OCI-LY7 (cell line): ENCODE results near the gene CCDC146. TPM values are rescaled to one million over a fixed set of nuclear protein-coding genes. Genes with fewer than 3 reads are reported as not detected.
"Not testable (repeated sequence)": the region's sequence is repeated elsewhere in the genome, so short reads cannot be mapped to it uniquely, and the experiment has no call there.

Source experiments
- Bru-seq: library from RNA; stranded (reverse); fragments of 400-500 nt; gene quantifications from one replicate; lab custom pipeline; 2021; lab: Mats Ljungman, UMichigan
- BruChase-seq, 2 experiments: library from RNA; stranded (reverse); fragments of 400-500 nt; gene quantifications; one replicate each; lab custom pipeline; 2021; lab: Mats Ljungman, UMichigan
- BruUV-seq: library from RNA; stranded (reverse); fragments of 400-500 nt; replicated peaks from 2 replicates; lab custom pipeline; 2021; lab: Mats Ljungman, UMichigan
- CTCF ChIA-PET: fragments of 300-600 bp; sonication (Branson Sonifier 250); formaldehyde crosslinking; loops from one replicate; lab custom pipeline; 2022; ENCODE audit warnings: antibody characterized with exemption; ENCODE audit not compliant: unreplicated experiment; lab: Charles Lee
- POLR2A ChIA-PET: fragments of 300-600 bp; sonication (Branson Sonifier 250); formaldehyde crosslinking; loops from one replicate; lab custom pipeline; 2022; ENCODE audit warnings: antibody characterized with exemption; lab: Charles Lee
- DNase-seq: peaks from one replicate; pipeline ENCODE4 v3.0.0-alpha.2; 2015; ENCODE audit warnings: low spot score
- H2AFZ ChIP-seq: fragments of 200-600 bp; sonication (generic), shearing (Covaris generic); 2 replicates; pipeline ENCODE4 v1.6.1; 2014; ENCODE audit warnings: mild to moderate bottlenecking, antibody characterized with exemption, low read length, moderate library complexity
- H3K27ac ChIP-seq: fragments of 200-600 bp; sonication (generic); 2 replicates; pipeline ENCODE4 v1.5.1; 2014; ENCODE audit warnings: mixed run types, low read depth, mild to moderate bottlenecking, moderate library complexity, low read length, inconsistent platforms; ENCODE audit not compliant: poor library complexity, severe bottlenecking
- H3K36me3 ChIP-seq: fragments of 200-600 bp; sonication (generic); 2 replicates; pipeline ENCODE4 v1.6.1; 2014; ENCODE audit warnings: mild to moderate bottlenecking, antibody characterized with exemption, low read length, moderate library complexity, mixed read lengths; ENCODE audit not compliant: insufficient read depth
- H3K4me1 ChIP-seq: fragments of 200-600 bp; sonication (generic); 2 replicates; pipeline ENCODE4 v1.5.1; 2014; ENCODE audit warnings: mild to moderate bottlenecking, low read length; ENCODE audit not compliant: insufficient read depth, poor library complexity, severe bottlenecking
- H3K4me2 ChIP-seq: fragments of 200-600 bp; sonication (generic); 2 replicates; pipeline ENCODE4 v1.6.1; 2014; ENCODE audit warnings: mild to moderate bottlenecking, low read length
- H3K4me3 ChIP-seq: fragments of 200-600 bp; sonication (generic); 2 replicates; pipeline ENCODE4 v1.5.1; 2014; ENCODE audit warnings: mild to moderate bottlenecking, low read depth, low read length; ENCODE audit not compliant: poor library complexity, severe bottlenecking
- H3K79me2 ChIP-seq: fragments of 200-600 bp; sonication (generic); 2 replicates; pipeline ENCODE4 v1.6.1; 2016; ENCODE audit warnings: low read depth, mild to moderate bottlenecking, low read length, moderate library complexity, mixed read lengths; ENCODE audit not compliant: insufficient read depth
- H3K9me2 ChIP-seq: fragments of 200-600 bp; sonication (generic); 2 replicates; pipeline ENCODE4 v1.6.1; 2016; ENCODE audit warnings: mild to moderate bottlenecking, low read length, mixed read lengths; ENCODE audit not compliant: insufficient read depth
- H3K9me3 ChIP-seq: fragments of 200-600 bp; sonication (generic); 2 replicates; pipeline ENCODE4 v1.6.1; 2014; ENCODE audit warnings: mild to moderate bottlenecking, mixed run types, low read length, mixed read lengths
- H4K20me1 ChIP-seq: fragments of 200-600 bp; sonication (generic); 2 replicates; pipeline ENCODE4 v1.6.1; 2014; ENCODE audit warnings: mild to moderate bottlenecking, antibody characterized with exemption, low read length, moderate library complexity, mixed read lengths; ENCODE audit not compliant: insufficient read depth
- intact Hi-C: fragments of 100-400 bp; cut with micrococcal nuclease; formaldehyde crosslinking; loops from one replicate; pipeline ENCODE4 v1.10.0; 2022; ENCODE audit not compliant: unreplicated experiment
- long read RNA-seq: library from polyadenylated mRNA; stranded (forward); transcript quantifications from one replicate; pipeline ENCODE4 v2.0.0, GENCODE V29; 2022
- total RNA-seq, 2 experiments: library from RNA; depleted of rRNA in 1 of 2; stranded (reverse); fragments of >200 nt in 1 of 2; shearing (Covaris generic) in 1 of 2; gene quantifications; 2 replicates each; pipeline ENCODE4 v1.2.3, GENCODE V29; 2014 to 2022

The CCDC146 gene, protein sequence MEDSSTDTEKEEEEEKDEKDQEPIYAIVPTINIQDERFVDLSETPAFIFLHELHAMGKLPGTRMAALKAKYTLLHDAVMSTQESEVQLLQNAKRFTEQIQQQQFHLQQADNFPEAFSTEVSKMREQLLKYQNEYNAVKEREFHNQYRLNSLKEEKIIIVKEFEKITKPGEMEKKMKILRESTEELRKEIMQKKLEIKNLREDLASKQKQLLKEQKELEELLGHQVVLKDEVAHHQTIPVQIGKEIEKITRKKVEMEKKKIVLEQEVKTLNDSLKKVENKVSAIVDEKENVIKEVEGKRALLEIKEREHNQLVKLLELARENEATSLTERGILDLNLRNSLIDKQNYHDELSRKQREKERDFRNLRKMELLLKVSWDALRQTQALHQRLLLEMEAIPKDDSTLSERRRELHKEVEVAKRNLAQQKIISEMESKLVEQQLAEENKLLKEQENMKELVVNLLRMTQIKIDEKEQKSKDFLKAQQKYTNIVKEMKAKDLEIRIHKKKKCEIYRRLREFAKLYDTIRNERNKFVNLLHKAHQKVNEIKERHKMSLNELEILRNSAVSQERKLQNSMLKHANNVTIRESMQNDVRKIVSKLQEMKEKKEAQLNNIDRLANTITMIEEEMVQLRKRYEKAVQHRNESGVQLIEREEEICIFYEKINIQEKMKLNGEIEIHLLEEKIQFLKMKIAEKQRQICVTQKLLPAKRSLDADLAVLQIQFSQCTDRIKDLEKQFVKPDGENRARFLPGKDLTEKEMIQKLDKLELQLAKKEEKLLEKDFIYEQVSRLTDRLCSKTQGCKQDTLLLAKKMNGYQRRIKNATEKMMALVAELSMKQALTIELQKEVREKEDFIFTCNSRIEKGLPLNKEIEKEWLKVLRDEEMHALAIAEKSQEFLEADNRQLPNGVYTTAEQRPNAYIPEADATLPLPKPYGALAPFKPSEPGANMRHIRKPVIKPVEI
- total RNA-seq (2014; rRNA removed; shearing (Covaris generic)) (3.2 and 11.2 TPM in 2 replicates), total RNA-seq (2022) (3.0 and 4.4 TPM in 2 replicates), Bru-seq, nascent RNA (percentile 39 among the genes with signal in this experiment), BruChase-seq, experiment 1, labeled RNA remaining after a 6-hour chase (percentile 42 among the genes with signal in this experiment), BruChase-seq, experiment 2, labeled RNA remaining after a 2-hour chase (percentile 44 among the genes with signal in this experiment)
- long read RNA-seq, partial matches to known transcripts, result 0 of 2 reads
- long read RNA-seq, other reads (novel, unspliced or antisense), result 1 of 2 reads

DNA sequence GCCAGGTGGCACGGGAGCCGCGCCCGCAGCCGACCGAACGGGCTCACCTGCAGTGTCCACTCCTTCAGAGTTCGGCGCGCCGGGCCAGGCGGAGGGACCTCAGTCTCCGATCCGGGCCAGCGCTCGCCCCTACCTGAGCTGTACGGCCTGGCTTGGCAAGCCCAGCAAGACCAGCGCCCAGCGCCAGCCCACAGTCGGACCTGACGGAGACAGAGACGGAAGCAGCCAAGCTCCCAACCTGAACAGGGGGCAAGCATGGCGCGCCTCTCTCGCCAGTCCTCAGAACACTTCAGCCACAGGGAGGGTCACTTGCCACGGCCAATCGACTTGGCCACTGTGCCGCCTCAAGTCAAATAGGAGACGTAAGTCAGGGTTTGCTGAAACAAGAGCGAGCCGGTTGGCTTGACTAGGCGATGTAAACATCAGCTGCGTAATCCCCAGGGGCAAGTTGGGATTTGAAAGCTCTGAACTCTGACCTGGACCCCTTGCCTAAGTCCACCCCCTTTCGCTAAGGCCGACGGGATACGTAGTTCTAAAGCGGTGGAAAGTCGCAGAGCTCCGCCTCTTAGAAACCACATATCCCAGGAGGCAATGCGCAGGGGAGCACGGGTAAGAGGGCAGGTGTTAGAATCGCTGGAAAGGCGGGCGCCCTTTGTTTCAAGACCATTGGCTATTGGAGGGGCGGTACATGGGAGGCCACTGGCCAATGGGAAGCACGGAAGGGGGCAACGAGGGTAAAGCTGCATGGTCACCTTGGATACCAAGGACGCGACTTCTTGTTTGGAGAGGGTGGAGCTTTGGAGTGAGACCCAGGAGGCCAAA lies at the start of gene CCDC146:
CCDC146 (plus strand) TSS at position 756 of the 822 bp plus-strand sequence. CDS start 45,054 bp downstream, outside the sequence.
- ChIA-PET CTCF (interaction anchor here (0.6 to 1.1 kb wide), 2 partner anchors 130 to 764 kb away, joined by 3 to 5 read pairs; no protein-coding TSS in a partner anchor), POLR2A (interaction anchor here (0.5 kb wide), 2 partner anchors 13 to 955 kb away, joined by 3 read pairs; no protein-coding TSS in a partner anchor)
- H3K9me3 ChIP-seq, H3K27ac ChIP-seq, H3K79me2 ChIP-seq, H3K9me2 ChIP-seq, BruUV-seq, H4K20me1 ChIP-seq, H3K36me3 ChIP-seq, H3K4me1 ChIP-seq: not testable (repeated sequence)
- peak; percentile 97 for DNase-seq
- Histone ChIP-seq H3K4me2 (peak within 1 kb of the TSS; percentile 74), H2AFZ (peak within 1 kb of the TSS; percentile 82; the same call in 1 of the 2 replicates), H3K4me3 (peak within 1 kb of the TSS; percentile 80)
- intact Hi-C loops, result loop anchor here (2.0 to 5.0 kb wide), 2 partner anchors 70 to 209 kb away; no protein-coding TSS in a partner anchor

GRCh38 chr7:77074786-77075396 lies 47.5 kb upstream of the CCDC146 start:
- DNase-seq, intact Hi-C loops, CTCF ChIA-PET, H3K9me3 ChIP-seq, H3K9me2 ChIP-seq, H3K27ac ChIP-seq, H3K79me2 ChIP-seq, POLR2A ChIA-PET, H4K20me1 ChIP-seq, H3K4me1 ChIP-seq, BruUV-seq, H3K4me3 ChIP-seq, H3K36me3 ChIP-seq, H3K4me2 ChIP-seq, H2AFZ ChIP-seq: not testable (repeated sequence)

DNA sequence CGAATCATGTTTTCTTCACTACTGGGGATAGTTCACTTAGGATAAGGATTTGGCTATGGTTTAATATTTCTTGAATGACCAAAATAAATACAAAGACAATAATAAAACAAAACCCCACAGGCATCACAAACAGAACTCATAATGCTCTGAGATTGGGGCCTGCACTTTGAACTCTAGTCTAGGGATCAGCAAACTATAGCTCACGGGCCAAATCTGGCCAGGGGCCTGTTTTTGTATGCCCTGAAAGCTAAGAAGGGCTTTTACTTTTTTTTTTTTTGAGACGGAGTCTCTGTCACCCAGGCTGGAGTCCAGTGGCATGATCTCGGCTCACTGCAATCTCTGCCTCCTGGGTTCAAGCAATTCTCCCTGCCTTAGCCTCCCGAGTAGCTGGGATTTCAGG lies 45.4 kb upstream of the CCDC146 start:
- CTCF ChIA-PET, POLR2A ChIA-PET, intact Hi-C loops: not testable (repeated sequence)

DNA sequence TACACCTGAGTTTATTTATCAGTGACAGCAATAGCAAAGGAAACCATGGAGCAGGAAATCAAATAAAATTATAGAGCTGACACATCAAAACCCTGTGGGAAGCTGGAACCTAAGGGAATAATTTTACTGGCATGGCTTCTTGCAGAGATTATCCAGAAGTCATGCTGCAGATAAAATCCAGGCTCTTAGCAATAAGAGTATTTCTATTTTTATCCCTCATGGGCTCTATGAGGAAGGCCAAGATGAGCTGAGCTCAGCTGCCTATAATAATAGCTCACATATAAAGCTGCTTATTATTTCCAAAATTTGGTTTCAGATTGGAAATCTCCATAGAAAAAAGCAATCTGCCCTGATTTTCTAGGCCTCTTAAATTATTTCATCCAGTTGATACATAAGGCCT lies 43.3 kb upstream of the CCDC146 start:
- H3K79me2 ChIP-seq, POLR2A ChIA-PET, H3K4me3 ChIP-seq, DNase-seq, BruUV-seq, H3K4me2 ChIP-seq, H4K20me1 ChIP-seq, CTCF ChIA-PET, H3K27ac ChIP-seq, H3K36me3 ChIP-seq, intact Hi-C loops, H3K4me1 ChIP-seq, H2AFZ ChIP-seq, H3K9me3 ChIP-seq, H3K9me2 ChIP-seq: not testable (repeated sequence)

More for the DNA sequence above, 45.4 kb upstream of the CCDC146 start:
- DNase-seq, H3K79me2 ChIP-seq, H3K4me1 ChIP-seq, H3K9me2 ChIP-seq, H3K36me3 ChIP-seq, H3K4me2 ChIP-seq, H3K4me3 ChIP-seq, H3K27ac ChIP-seq, BruUV-seq, H2AFZ ChIP-seq, H3K9me3 ChIP-seq, H4K20me1 ChIP-seq: not testable (repeated sequence)

DNA sequence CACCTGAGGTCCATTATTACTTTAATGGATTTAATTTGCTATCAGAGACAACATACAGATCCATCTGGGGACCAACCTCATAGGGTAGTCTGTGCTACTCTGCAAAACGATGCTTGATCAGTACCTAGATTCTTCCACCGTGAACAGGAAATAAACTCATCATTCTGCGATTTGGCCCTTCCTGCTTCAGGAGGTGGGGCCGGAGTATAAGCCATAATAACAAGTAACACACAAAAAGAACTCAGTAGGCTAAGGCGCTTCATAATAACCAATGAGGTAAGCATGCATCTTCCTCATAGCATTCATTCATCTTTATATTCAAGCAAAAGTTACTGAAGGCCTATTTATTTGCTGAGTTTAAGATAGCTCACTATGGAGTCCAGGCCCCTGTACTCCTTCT lies 42.8 kb upstream of the CCDC146 start:
- H2AFZ ChIP-seq, H3K9me3 ChIP-seq, intact Hi-C loops, BruUV-seq, H3K4me1 ChIP-seq, POLR2A ChIA-PET, H3K27ac ChIP-seq, CTCF ChIA-PET, H3K4me2 ChIP-seq, H3K9me2 ChIP-seq, H3K79me2 ChIP-seq, H4K20me1 ChIP-seq, DNase-seq, H3K4me3 ChIP-seq, H3K36me3 ChIP-seq: not testable (repeated sequence)
